Gastrocnemius medialis (tissue), 4 donors: ENCODE results near the gene LAMA1.

Experiments
- CTCF ChIP-seq, 5 experiments: fragments of 450-650 bp in 3 of 5; fragments of 200-600 bp in 2 of 5; sonication (generic) in 2 of 5; IDR thresholded peaks in 4 of 5; conservative IDR thresholded peaks in 1 of 5; 1 replicate in 4 of 5; 2 replicates in 1 of 5; pipeline ENCODE4 v1.5.1; 2016 to 2019; ENCODE audit warnings: antibody characterized with exemption in 5 of 5, mild to moderate bottlenecking in 3 of 5, moderate library complexity in 3 of 5
- POLR2A ChIP-seq, 2 donors: fragments of 450-650 bp; IDR thresholded peaks; one replicate each; pipeline ENCODE4 v1.6.1; 2017; ENCODE audit warnings: antibody characterized with exemption in 2 of 2, mild to moderate bottlenecking in 2 of 2, moderate library complexity in 2 of 2

GRCh38 chr18:6947338-6948030 lies 170.1 kb downstream of the LAMA1 start:
- TF ChIP-seq CTCF (IDR thresholded peaks at IDR 0.05 in 4 of 5, conservative IDR thresholded peaks at IDR 0.05 in 1 of 5) (no peak), POLR2A (IDR thresholded peaks at IDR 0.05) (no peak)
